Subcutaneous adipose tissue (tissue), 4 donors: ENCODE measurements around the gene CDK5RAP3. TPM values are rescaled to one million over a fixed set of nuclear protein-coding genes. Genes with fewer than 3 reads are reported as not detected.

Experiments used
- CTCF ChIP-seq: fragments of 450-650 bp; IDR thresholded peaks from one replicate; pipeline ENCODE4 v1.5.1; 2016; ENCODE audit warnings: low read depth, mild to moderate bottlenecking, control low read depth, antibody characterized with exemption, moderate library complexity
- total RNA-seq, 4 donors: library from RNA; depleted of rRNA; stranded (reverse); fragments of >200 nt; gene quantifications; one replicate each; pipeline ENCODE4 v1.1.0, GENCODE V29; 2016

Gene CDK5RAP3
- total RNA-seq, 4 donors from 2014 or later: 77.8 to 148 (median 136) TPM

- TF ChIP-seq CTCF: no peak
Observed at GRCh38 chr17:47969930-47970724, 786 bp upstream of the CDK5RAP3 start.

- TF ChIP-seq CTCF: no peak
Observed at GRCh38 chr17:47973541-47973940, 2.6 kb downstream of the CDK5RAP3 start.

GRCh38 chr17:47975189-47975822, 4.4 kb downstream of the CDK5RAP3 start:
- TF ChIP-seq CTCF: no peak

GRCh38 chr17:47975823-47976205, 4.9 kb downstream of the CDK5RAP3 start:
- no peak for TF ChIP-seq CTCF

- no peak for TF ChIP-seq CTCF
Observed at GRCh38 chr17:47978324-47978723, 7.4 kb downstream of the CDK5RAP3 start.

GRCh38 chr17:47980541-47980940, 9.6 kb downstream of the CDK5RAP3 start:
- no peak for TF ChIP-seq CTCF

- TF ChIP-seq CTCF: no peak
Observed at GRCh38 chr17:47981462-47981861, 10.5 kb downstream of the CDK5RAP3 start.
